Endodermal cell (in vitro differentiated cells): ENCODE results near the gene TXNDC11. TPM values are rescaled to one million over a fixed set of nuclear protein-coding genes. Genes with fewer than 3 reads are reported as not detected.
A peak's percentile ranks its signal among the peaks of the same experiment; 100 is the strongest.

Source experiments
- DNase-seq: peaks from one replicate; pipeline ENCODE4 v3.0.0-alpha.2; 2017
- H3K27ac ChIP-seq: 2 replicates; pipeline ENCODE4 v1.5.1; 2013; ENCODE audit warnings: mild to moderate bottlenecking, low read depth, low read length, moderate library complexity
- H3K27me3 ChIP-seq: 2 replicates; pipeline ENCODE4 v1.6.1; 2013; ENCODE audit warnings: mild to moderate bottlenecking, low read length, moderate library complexity; ENCODE audit not compliant: insufficient read depth, control insufficient read depth, poor library complexity, severe bottlenecking
- H3K36me3 ChIP-seq: 2 replicates; pipeline ENCODE4 v1.7.0; 2013; ENCODE audit warnings: mild to moderate bottlenecking, low read length, moderate library complexity; ENCODE audit not compliant: control insufficient read depth, insufficient read depth
- H3K4me1 ChIP-seq: one replicate; pipeline ENCODE4 v1.7.0; 2013; ENCODE audit warnings: low read length; ENCODE audit not compliant: control insufficient read depth, insufficient read depth
- H3K4me3 ChIP-seq: 2 replicates; pipeline ENCODE4 v1.5.1; 2013; ENCODE audit warnings: mild to moderate bottlenecking, low read length, moderate library complexity
- H3K9ac ChIP-seq: 2 replicates; pipeline ENCODE4 v1.6.1; 2013; ENCODE audit warnings: mild to moderate bottlenecking, low read length, moderate library complexity; ENCODE audit not compliant: poor library complexity, severe bottlenecking; ENCODE audit errors: extremely low read depth
- H3K9me3 ChIP-seq: 2 replicates; pipeline ENCODE4 v1.6.1; 2013; ENCODE audit warnings: mild to moderate bottlenecking, low read length, moderate library complexity; ENCODE audit not compliant: control insufficient read depth
- H3K27ac Mint-ChIP-seq: 2 replicates; pipeline ENCODE4 v1.8.0; 2020; ENCODE audit warnings: mixed read lengths
- H3K27me3 Mint-ChIP-seq: 2 replicates; pipeline ENCODE4 v1.8.0; 2021; ENCODE audit warnings: mild to moderate bottlenecking, mixed read lengths; ENCODE audit not compliant: insufficient read depth
- H3K36me3 Mint-ChIP-seq: 2 replicates; pipeline ENCODE4 v1.8.0; 2020; ENCODE audit warnings: low read depth, mixed read lengths
- H3K4me1 Mint-ChIP-seq: 2 replicates; pipeline ENCODE4 v1.8.0; 2020; ENCODE audit warnings: mixed read lengths
- H3K4me3 Mint-ChIP-seq: 2 replicates; pipeline ENCODE4 v1.8.0; 2020; ENCODE audit warnings: mild to moderate bottlenecking, moderate library complexity, mixed read lengths
- H3K9me3 Mint-ChIP-seq: 2 replicates; pipeline ENCODE4 v1.8.0; 2020; ENCODE audit warnings: mild to moderate bottlenecking, mixed read lengths
- WGBS, 2 experiments: methylation state at CpG; one replicate each; pipeline versions ENCODE4 v1.1.5 to v1.1.7; 2013; ENCODE audit warnings: missing lambda C conversion rate in 2 of 2, mixed read lengths in 1 of 2; ENCODE audit not compliant: insufficient coverage in 1 of 2, insufficient read length in 1 of 2; 5-methylcytosine and 5-hydroxymethylcytosine counted together
- total RNA-seq, 2 donors: library from RNA; stranded (reverse); fragmentation: NEBNext Ultra II Directional in 1 of 2; extraction: Animal tissue kit (Norgen Biotek cat#: 25700) in 1 of 2; gene quantifications; 2 replicates in 1 of 2; 3 replicates in 1 of 2; pipeline ENCODE4 v1.2.1, GENCODE V29; 2021
- TF ChIP-seq, protein P1 (sequence below): fragments of 200-600 bp; sonication (generic); conservative IDR thresholded peaks from 2 replicates; pipeline ENCODE4 v1.5.0; 2021; ENCODE audit warnings: antibody characterized with exemption, mild to moderate bottlenecking

TXNDC11 gene
- total RNA-seq, 2 donors from 2014 or later = 16.4 to 20.8 TPM

DNA sequence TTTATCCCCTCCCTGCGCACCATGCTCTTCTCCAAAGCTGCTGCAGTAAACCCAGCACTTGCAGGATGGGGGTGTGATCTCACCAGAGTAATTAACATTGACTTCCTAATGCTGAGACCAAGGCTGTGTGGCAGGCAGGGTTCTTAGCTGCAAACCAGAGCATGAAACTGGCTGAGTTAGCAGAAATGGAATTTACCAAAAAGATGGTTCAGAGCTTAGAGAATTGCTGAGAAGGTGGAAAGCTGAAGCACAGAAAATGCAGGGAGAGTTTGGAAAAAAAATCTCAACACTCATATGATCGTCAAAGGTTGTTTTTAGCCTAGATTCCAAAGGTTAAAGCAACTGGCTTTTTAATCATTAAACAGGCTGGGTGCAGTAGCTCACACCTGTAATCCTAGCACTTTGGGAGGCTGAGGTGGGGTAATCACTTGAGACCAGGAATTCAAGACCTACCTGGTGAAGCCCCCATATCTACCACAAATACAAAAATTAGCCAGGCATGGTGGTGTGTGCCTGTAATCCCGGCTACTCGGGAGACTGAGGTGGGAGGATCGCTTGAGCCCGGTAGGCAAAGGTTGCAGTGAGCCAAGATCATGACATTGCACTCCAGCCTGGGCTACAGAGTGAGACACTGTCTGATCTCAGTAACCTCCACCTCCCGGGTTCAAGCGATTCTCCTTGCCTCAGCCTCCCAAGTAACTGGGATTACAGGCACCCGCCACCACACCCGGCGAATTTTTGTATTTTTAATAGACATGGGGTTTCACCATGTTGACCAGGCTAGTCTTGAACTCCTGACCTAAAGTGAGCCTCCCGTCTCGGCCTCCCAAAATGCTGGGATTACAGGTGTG, 6.0 kb upstream of the TXNDC11 start:
- H3K36me3 Mint-ChIP-seq = peaks cover 34% of the 10 kb centered on the region

DNA sequence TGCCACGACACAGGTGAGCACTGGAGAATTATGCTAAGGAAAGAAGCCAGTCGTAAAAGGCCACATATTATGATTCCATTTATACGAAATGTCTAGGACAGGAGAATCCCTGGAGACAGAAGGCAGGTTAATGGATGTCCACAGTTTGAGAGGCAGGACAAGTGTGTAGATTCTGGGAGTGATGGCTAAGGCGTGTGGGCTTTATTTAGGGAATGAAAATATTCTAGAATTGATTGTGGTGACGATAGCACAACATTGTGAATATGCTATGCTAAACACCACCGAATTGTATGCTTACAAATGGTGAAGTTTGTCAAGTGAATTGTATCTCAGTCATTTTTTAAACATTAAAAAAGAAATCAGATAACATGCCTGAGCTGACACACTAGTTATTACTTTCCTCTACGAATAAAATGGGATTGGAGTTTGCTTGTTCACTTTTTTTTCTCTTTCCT, 5.3 kb upstream of the TXNDC11 start:
- Mint-ChIP-seq H3K4me3 (peak overlapping the region; percentile 2), H3K27me3 (no peaks in the 10 kb centered on the region), H3K9me3 (no peaks in the 10 kb centered on the region), H3K27ac (peak overlapping the region; percentile 72), H3K36me3 (peaks cover 30% of the 10 kb centered on the region), H3K4me1 (peaks cover 9% of the 10 kb centered on the region)
- H3K9ac ChIP-seq = no peak overlapping the region
- TF ChIP-seq, protein P1, sequence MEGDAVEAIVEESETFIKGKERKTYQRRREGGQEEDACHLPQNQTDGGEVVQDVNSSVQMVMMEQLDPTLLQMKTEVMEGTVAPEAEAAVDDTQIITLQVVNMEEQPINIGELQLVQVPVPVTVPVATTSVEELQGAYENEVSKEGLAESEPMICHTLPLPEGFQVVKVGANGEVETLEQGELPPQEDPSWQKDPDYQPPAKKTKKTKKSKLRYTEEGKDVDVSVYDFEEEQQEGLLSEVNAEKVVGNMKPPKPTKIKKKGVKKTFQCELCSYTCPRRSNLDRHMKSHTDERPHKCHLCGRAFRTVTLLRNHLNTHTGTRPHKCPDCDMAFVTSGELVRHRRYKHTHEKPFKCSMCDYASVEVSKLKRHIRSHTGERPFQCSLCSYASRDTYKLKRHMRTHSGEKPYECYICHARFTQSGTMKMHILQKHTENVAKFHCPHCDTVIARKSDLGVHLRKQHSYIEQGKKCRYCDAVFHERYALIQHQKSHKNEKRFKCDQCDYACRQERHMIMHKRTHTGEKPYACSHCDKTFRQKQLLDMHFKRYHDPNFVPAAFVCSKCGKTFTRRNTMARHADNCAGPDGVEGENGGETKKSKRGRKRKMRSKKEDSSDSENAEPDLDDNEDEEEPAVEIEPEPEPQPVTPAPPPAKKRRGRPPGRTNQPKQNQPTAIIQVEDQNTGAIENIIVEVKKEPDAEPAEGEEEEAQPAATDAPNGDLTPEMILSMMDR = no peak
- no peak overlapping the region for H3K4me3 ChIP-seq
- 95 to 100% methylated on average over 5 to 7 of the region's 7 CpGs for WGBS, 2 experiments
- H3K27me3 ChIP-seq = no peaks in the 10 kb centered on the region
- H3K4me1 ChIP-seq = no peaks in the 10 kb centered on the region
- H3K36me3 ChIP-seq = peaks cover 36% of the 10 kb centered on the region
- no peak overlapping the region for H3K27ac ChIP-seq
- no peaks in the 10 kb centered on the region for H3K9me3 ChIP-seq
- no peak for DNase-seq

More for the DNA sequence above, 6.0 kb upstream of the TXNDC11 start:
- Histone ChIP-seq H3K9me3 (no peaks in the 10 kb centered on the region), H3K36me3 (peaks cover 42% of the 10 kb centered on the region), H3K27me3 (no peaks in the 10 kb centered on the region), H3K4me3 (no peak overlapping the region), H3K9ac (no peak overlapping the region), H3K27ac (peak overlapping the region; percentile 49), H3K4me1 (no peaks in the 10 kb centered on the region)
- peak overlapping the region; percentile 72 for H3K27ac Mint-ChIP-seq
- TF ChIP-seq, protein P1 = no peak
- 94 to 95% methylated on average over 10 to 13 of the region's 13 CpGs for WGBS, 2 experiments
- DNase-seq = no peak
- peaks cover 9% of the 10 kb centered on the region for H3K4me1 Mint-ChIP-seq
- peak overlapping the region; percentile 2 for H3K4me3 Mint-ChIP-seq
- no peaks in the 10 kb centered on the region for H3K27me3 Mint-ChIP-seq
- no peaks in the 10 kb centered on the region for H3K9me3 Mint-ChIP-seq

DNA sequence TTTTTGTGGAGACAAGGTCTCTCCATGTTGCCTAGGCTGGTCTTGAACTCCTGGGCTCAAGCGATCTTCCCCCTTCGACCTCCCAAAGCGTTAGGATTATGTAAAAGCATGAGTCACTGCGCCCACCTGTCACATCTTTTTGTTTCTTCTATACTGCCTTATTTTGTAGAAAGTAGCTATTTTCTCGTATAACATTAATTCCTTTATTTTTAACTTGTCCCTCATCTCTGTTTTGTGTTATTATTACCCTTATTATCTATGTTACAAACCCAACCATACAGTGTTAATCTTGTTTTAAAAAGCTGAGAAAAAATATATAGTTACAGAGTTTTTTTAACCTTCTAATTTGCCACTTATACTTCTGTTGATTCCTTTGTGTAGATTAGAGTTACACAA, 1.4 kb upstream of the TXNDC11 start:
- Histone ChIP-seq H3K27ac (no peak overlapping the region), H3K36me3 (peaks cover 2% of the 10 kb centered on the region), H3K4me3 (no peak overlapping the region), H3K9ac (no peak overlapping the region), H3K9me3 (no peaks in the 10 kb centered on the region), H3K27me3 (no peaks in the 10 kb centered on the region), H3K4me1 (peaks cover 9% of the 10 kb centered on the region)
- Mint-ChIP-seq H3K4me3 (peak overlapping the region; percentile 84), H3K27me3 (no peaks in the 10 kb centered on the region), H3K9me3 (no peaks in the 10 kb centered on the region), H3K4me1 (peaks cover 26% of the 10 kb centered on the region), H3K36me3 (peaks cover 11% of the 10 kb centered on the region), H3K27ac (no peak overlapping the region)
- TF ChIP-seq, protein P1 = no peak
- DNase-seq = no peak
- WGBS, 2 experiments = 86 to 87% methylated on average over 4 to 5 of the region's 5 CpGs
